Heart left ventricle (tissue), 13 donors: ENCODE results near the gene ZFP92.

Experiments used
- POLR2A ChIP-seq, 2 donors: fragments of 450-650 bp; IDR thresholded peaks; one replicate each; pipeline ENCODE4 v1.6.1; 2017; ENCODE audit warnings: antibody characterized with exemption in 2 of 2, mild to moderate bottlenecking in 2 of 2, moderate library complexity in 2 of 2
- TF ChIP-seq, protein P1 (sequence below), 12 donors: fragments of 200-600 bp; sonication (generic) in 4 of 12; IDR thresholded peaks; one replicate each; pipeline versions ENCODE4 v1.5.0 to v1.8.0; 2018 to 2022; ENCODE audit warnings: antibody characterized with exemption in 12 of 12, mild to moderate bottlenecking in 5 of 12
- donor health status: ischemic (EF 13 %, LVEDD 7.1; RV severe dilation, severe dysfunction).
- donor health status: DM: no; HTN: yes; CAD: no.
- donor health status: DM: no; HTN: no; CAD: no.
- donor health status: ischemic (EF 25% LVEDD 6.9; RV normal size, moderate dysfunction).
- donor health status: ischemic (EF 25% LVEDD 5.7; RV mildly dilated, moderate dysfunction).
- donor health status: ischemic (EF 35%, LVEDD 5.7; RV mildly dilated, moderate dysfunction).
- donor health status: nonischemic (EF 11% LVEDD 7.7; RV severe dilation, severe dysfunction).
- donor health status: DM: yes; HTN: yes; CAD: no.
- donor health status: PGD.
- donor health status: ischemic (EF 29% LVEDD 5.4; RV normal size, mild dysfunction).
- donor health status: nonischemic (EF 23%, LVEDD 6.1; RV moderate dilation, normal function).

DNA sequence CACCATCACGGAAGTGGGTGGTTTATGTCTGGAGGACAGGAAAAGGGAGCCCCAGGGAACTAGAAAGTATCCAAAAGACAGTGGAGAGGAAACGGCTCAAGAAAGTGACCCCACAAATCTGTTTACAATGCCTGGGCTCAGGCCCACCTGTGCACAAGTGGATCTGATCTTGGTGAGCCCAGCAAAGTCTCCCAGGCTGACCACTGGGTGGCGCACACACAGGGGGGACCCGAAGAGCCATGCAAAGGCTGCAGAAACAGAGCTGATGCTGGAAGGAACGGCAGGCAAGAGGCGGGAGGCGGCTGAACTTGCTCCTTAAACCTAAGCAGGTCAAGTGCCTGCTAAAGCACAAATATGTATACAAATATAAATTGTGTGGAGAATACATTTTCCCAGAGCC, 49.6 kb downstream of the ZFP92 start:
- TF ChIP-seq, protein P1, sequence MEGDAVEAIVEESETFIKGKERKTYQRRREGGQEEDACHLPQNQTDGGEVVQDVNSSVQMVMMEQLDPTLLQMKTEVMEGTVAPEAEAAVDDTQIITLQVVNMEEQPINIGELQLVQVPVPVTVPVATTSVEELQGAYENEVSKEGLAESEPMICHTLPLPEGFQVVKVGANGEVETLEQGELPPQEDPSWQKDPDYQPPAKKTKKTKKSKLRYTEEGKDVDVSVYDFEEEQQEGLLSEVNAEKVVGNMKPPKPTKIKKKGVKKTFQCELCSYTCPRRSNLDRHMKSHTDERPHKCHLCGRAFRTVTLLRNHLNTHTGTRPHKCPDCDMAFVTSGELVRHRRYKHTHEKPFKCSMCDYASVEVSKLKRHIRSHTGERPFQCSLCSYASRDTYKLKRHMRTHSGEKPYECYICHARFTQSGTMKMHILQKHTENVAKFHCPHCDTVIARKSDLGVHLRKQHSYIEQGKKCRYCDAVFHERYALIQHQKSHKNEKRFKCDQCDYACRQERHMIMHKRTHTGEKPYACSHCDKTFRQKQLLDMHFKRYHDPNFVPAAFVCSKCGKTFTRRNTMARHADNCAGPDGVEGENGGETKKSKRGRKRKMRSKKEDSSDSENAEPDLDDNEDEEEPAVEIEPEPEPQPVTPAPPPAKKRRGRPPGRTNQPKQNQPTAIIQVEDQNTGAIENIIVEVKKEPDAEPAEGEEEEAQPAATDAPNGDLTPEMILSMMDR (IDR thresholded peaks at IDR 0.05): peak; percentile 32 to 62 (median 46)
- no peak for TF ChIP-seq POLR2A (IDR thresholded peaks at IDR 0.05)
